HepG2 (cell line): ENCODE measurements around the gene CST3. TPM values are rescaled to one million over a fixed set of nuclear protein-coding genes. Genes with fewer than 3 reads are reported as not detected.
A peak's percentile ranks its signal among the peaks of the same experiment; 100 is the strongest.

Experiments
- ATAC-seq: fragments of 200-7000 bp; cut with Tn5 transposase; 3 replicates; pipeline ENCODE4 v1.9.1; 2020; ENCODE audit warnings: mild to moderate bottlenecking, moderate library complexity
- BruUV-seq: library from RNA; stranded (reverse); fragments of 400-500 nt; replicated peaks from 2 replicates; lab custom pipeline; 2021; lab: Mats Ljungman, UMichigan
- CTCF ChIA-PET: fragments of 300-600 bp; formaldehyde crosslinking; extraction: SDS; loops from one replicate; lab custom pipeline; 2021; ENCODE audit warnings: low total read pairs, inconsistent platforms, low intra/inter-chr PET ratio; lab: Yijun Ruan, JAX
- POLR2A ChIA-PET: fragments of 350-600 bp; sonication (Branson Sonifier 250); formaldehyde crosslinking; loops from one replicate; lab custom pipeline; 2020; ENCODE audit warnings: antibody characterized with exemption, inconsistent platforms; lab: Yijun Ruan, JAX
- DNase-seq: peaks from one replicate; pipeline ENCODE4 v3.0.0-alpha.2; 2015; ENCODE audit warnings: low spot score
- FAIRE-seq: peaks from 3 replicates; lab custom pipeline; 2011; peaks lifted over from hg19 to GRCh38; lab: Jason Lieb, UNC
- H2AFZ ChIP-seq: one replicate; pipeline ENCODE4 v1.6.1; 2011; ENCODE audit warnings: low read length, inconsistent platforms
- H3K27ac ChIP-seq: fragments of 300-600 bp; 3 replicates; pipeline ENCODE4 v1.8.0; 2011; ENCODE audit warnings: mixed run types, mild to moderate bottlenecking, mixed read lengths, low read length, inconsistent platforms; ENCODE audit not compliant: insufficient read depth; ENCODE audit errors: extremely low read length
- H3K27me3 ChIP-seq, 2 experiments: fragments of 200-600 bp in 1 of 2; 2 replicates in 1 of 2; 3 replicates in 1 of 2; pipeline versions ENCODE4 v1.6.0 to v1.8.0; 2011; ENCODE audit warnings: low read length in 2 of 2, mild to moderate bottlenecking in 2 of 2, moderate library complexity in 2 of 2, inconsistent platforms in 1 of 2; ENCODE audit not compliant: insufficient read depth in 2 of 2, control insufficient read depth in 1 of 2
- H3K36me3 ChIP-seq, 2 experiments: fragments of 200-600 bp in 1 of 2; replicated peaks in 1 of 2; 2 replicates in 1 of 2; 3 replicates in 1 of 2; pipeline versions ENCODE4 v1.5.1 to v1.8.0; 2011; ENCODE audit warnings: low read length in 2 of 2, inconsistent platforms in 1 of 2; ENCODE audit not compliant: insufficient read depth in 2 of 2, control insufficient read depth in 1 of 2
- H3K4me1 ChIP-seq: 2 replicates; pipeline ENCODE4 v1.5.1; 2012; ENCODE audit warnings: low read length, inconsistent platforms; ENCODE audit not compliant: insufficient read depth
- H3K4me2 ChIP-seq: 2 replicates; pipeline ENCODE4 v1.6.0; 2011; ENCODE audit warnings: low read depth, low read length, inconsistent platforms
- H3K4me3 ChIP-seq, 3 experiments: fragments of 200-600 bp in 1 of 3; sonication (generic), shearing (Covaris generic) in 1 of 3; replicated peaks in 1 of 3; 2 replicates each; pipeline ENCODE4 v1.5.1; 2011 to 2016; ENCODE audit warnings: low read length in 3 of 3, inconsistent platforms in 2 of 3, low read depth in 2 of 3, mild to moderate bottlenecking in 2 of 3, control low read depth in 1 of 3, mixed read lengths in 1 of 3; ENCODE audit not compliant: insufficient read depth in 1 of 3
- H3K79me2 ChIP-seq: one replicate; pipeline ENCODE4 v1.6.1; 2011; ENCODE audit warnings: low read length, inconsistent platforms; ENCODE audit not compliant: insufficient read depth
- H3K9ac ChIP-seq: 2 replicates; pipeline ENCODE4 v1.6.0; 2011; ENCODE audit warnings: mild to moderate bottlenecking, low read depth, low read length, inconsistent platforms; ENCODE audit not compliant: insufficient read depth
- H3K9me3 ChIP-seq: 2 replicates; pipeline ENCODE4 v1.5.1; 2012; ENCODE audit warnings: mild to moderate bottlenecking, low read length
- H4K20me1 ChIP-seq: 2 replicates; pipeline ENCODE4 v1.6.0; 2011; ENCODE audit warnings: inconsistent platforms, mild to moderate bottlenecking, low read length, moderate library complexity; ENCODE audit not compliant: insufficient read depth
- BCL6 ChIP-seq: IDR thresholded peaks from 2 replicates; pipeline ENCODE4 v1.6.1; 2016; ENCODE audit warnings: missing genetic modification reagents, missing compliant biosample characterization
- CBFB ChIP-seq: sonication (generic); formaldehyde crosslinking; IDR thresholded peaks from 2 replicates; pipeline ENCODE4 v1.4.0; 2020; ENCODE audit warnings: missing genetic modification reagents
- ESRRA ChIP-seq: sonication (generic); formaldehyde crosslinking; IDR thresholded peaks from 2 replicates; pipeline ENCODE4 v1.5.1; 2020; ENCODE audit warnings: mild to moderate bottlenecking, low read depth, missing genetic modification reagents
- FOXA3 ChIP-seq: IDR thresholded peaks from 2 replicates; pipeline ENCODE4 v1.6.1; 2016; ENCODE audit warnings: missing genetic modification reagents, missing compliant biosample characterization
- FOXK1 ChIP-seq: sonication (generic); formaldehyde crosslinking; IDR thresholded peaks from 2 replicates; pipeline ENCODE4 v1.4.0; 2020; ENCODE audit warnings: low read depth, missing genetic modification reagents, borderline replicate concordance
- HCFC1 ChIP-seq: fragments of 150-350 bp; IDR thresholded peaks from 2 replicates; pipeline ENCODE4 v1.6.1; 2014; ENCODE audit warnings: low read depth, low read length
- MAFF ChIP-seq: IDR thresholded peaks from 2 replicates; pipeline ENCODE4 v1.6.1; 2011; ENCODE audit warnings: low read depth, low read length, improper control_type of control experiment
- MAFK ChIP-seq, 2 experiments: IDR thresholded peaks in 1 of 2; conservative IDR thresholded peaks in 1 of 2; 2 replicates each; pipeline ENCODE4 v1.6.1; 2011; ENCODE audit warnings: improper control_type of control experiment in 2 of 2, low read length in 2 of 2
- POGZ ChIP-seq: sonication (generic); formaldehyde crosslinking; IDR thresholded peaks from 2 replicates; pipeline ENCODE4 v1.4.0; 2020; ENCODE audit warnings: mild to moderate bottlenecking, missing genetic modification reagents
- RXRA ChIP-seq: sonication (generic); formaldehyde crosslinking; IDR thresholded peaks from 2 replicates; pipeline ENCODE4 v1.5.1; 2020; ENCODE audit warnings: missing genetic modification reagents
- SOX13 ChIP-seq, 3 experiments: fragments of 450-650 bp in 1 of 3; sonication (generic) in 1 of 3; formaldehyde crosslinking in 1 of 3; IDR thresholded peaks in 2 of 3; conservative IDR thresholded peaks in 1 of 3; 2 replicates each; pipeline versions ENCODE4 v1.5.0 to v1.6.1; 2016 to 2020; ENCODE audit warnings: antibody characterized with exemption in 1 of 3, mild to moderate bottlenecking in 1 of 3, missing compliant biosample characterization in 1 of 3, missing genetic modification reagents in 1 of 3, moderate library complexity in 1 of 3
- YEATS2 ChIP-seq: sonication (generic); formaldehyde crosslinking; IDR thresholded peaks from 2 replicates; pipeline ENCODE4 v1.4.0; 2020; ENCODE audit warnings: missing genetic modification reagents, borderline replicate concordance
- ZFY ChIP-seq: sonication (generic); formaldehyde crosslinking; IDR thresholded peaks from 2 replicates; pipeline ENCODE4 v1.4.0; 2020; ENCODE audit warnings: missing genetic modification reagents
- ZMYM3 ChIP-seq: sonication (generic); formaldehyde crosslinking; IDR thresholded peaks from 2 replicates; pipeline ENCODE4 v1.5.1; 2020; ENCODE audit warnings: mild to moderate bottlenecking, missing genetic modification reagents
- ZNF430 ChIP-seq: sonication (generic); formaldehyde crosslinking; IDR thresholded peaks from 2 replicates; pipeline ENCODE4 v1.9.0; 2021; ENCODE audit warnings: mild to moderate bottlenecking, missing genetic modification reagents
- ZNF598 ChIP-seq: sonication (generic); formaldehyde crosslinking; IDR thresholded peaks from 2 replicates; pipeline ENCODE4 v1.5.1; 2020; ENCODE audit warnings: mild to moderate bottlenecking, missing genetic modification reagents, borderline replicate concordance
- ZNF614 ChIP-seq: IDR thresholded peaks from 2 replicates; pipeline ENCODE4 v1.6.1; 2018; ENCODE audit warnings: missing biosample characterization, missing genetic modification reagents, inconsistent platforms, borderline replicate concordance
- WGBS: methylation state at CpG from one replicate; pipeline ENCODE4 v1.1.6; 2017; ENCODE audit warnings: low lambda C conversion rate; 5-methylcytosine and 5-hydroxymethylcytosine counted together
- in situ Hi-C: cut with HindIII; loops from 2 replicates; pipeline ENCODE4 v1.10.0; 2017; ENCODE audit warnings: low pct_unique_long_range_greater_than_20kb; ENCODE audit not compliant: extremely low pct_ligation_motif_present
- intact Hi-C: fragments of 100-400 bp; cut with micrococcal nuclease; formaldehyde crosslinking; loops from one replicate; pipeline ENCODE4 v1.10.0; 2022; ENCODE audit not compliant: unreplicated experiment
- polyA plus RNA-seq, 8 experiments: library from polyadenylated mRNA; depleted of rRNA in 3 of 8; stranded (reverse) in 7 of 8; unstranded in 1 of 8; fragments of >200 nt; fragmentation: Illumina TruSeq in 4 of 8; extraction: Trizol in 4 of 8; gene quantifications; 2 replicates each; pipeline versions ENCODE4 v1.2.1 to v1.2.3, GENCODE V29; 2011 to 2016; ENCODE audit warnings: low read depth in 4 of 8, missing spikeins in 1 of 8, mixed read lengths in 1 of 8; ENCODE audit not compliant: insufficient read depth in 1 of 8
- total RNA-seq, 5 experiments: library from RNA; depleted of rRNA; stranded (reverse); fragments of >200 nt; fragmentation: Illumina TruSeq; extraction: Trizol; gene quantifications; 2 replicates each; pipeline ENCODE4 v1.2.3, GENCODE V29; 2016; ENCODE audit warnings: low read depth in 1 of 5
- TF ChIP-seq, protein P1 (sequence below): sonication (generic); formaldehyde crosslinking; IDR thresholded peaks from 2 replicates; pipeline ENCODE4 v1.4.0; 2020; ENCODE audit warnings: missing genetic modification reagents

CST3 gene
- total and polyA plus RNA-seq, 2 of the 13 experiments (the other 11 are each of a cell fraction or from before 2014, with no cell fraction given) = 690 to 1,005 TPM

DNA sequence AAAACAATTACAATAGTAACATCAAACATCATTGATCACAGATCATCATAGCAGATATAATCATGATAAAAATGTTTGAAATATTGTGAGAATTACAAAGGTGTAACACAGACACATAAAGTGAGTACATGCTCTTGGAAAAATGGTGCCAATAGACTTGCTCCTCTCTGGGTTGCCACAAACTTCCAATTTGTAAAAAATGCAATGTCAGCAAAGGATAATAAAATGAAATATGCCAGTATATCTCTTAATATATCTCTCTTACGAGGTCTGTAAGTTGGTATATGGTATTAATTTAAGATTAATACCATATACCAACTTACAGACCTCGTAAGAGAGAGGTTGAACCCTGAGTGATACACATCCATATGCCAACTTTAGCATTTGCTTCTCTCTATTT, 13.4 kb upstream of the CST3 start:
- CTCF ChIA-PET = no interaction called here
- in situ Hi-C loops (no loop called here), intact Hi-C loops (no loop called here)
- no peak overlapping the region for H3K27ac ChIP-seq
- no peak for FAIRE-seq
- POLR2A ChIA-PET = no interaction called here
- no peak overlapping the region for H3K4me3 ChIP-seq
- WGBS = 87% methylated on average over 2 of the region's 2 CpGs
- BruUV-seq = no TSS peak
- TF ChIP-seq MAFF (peak; percentile 97), POGZ (CRISPR knock-in tag) (no peak), HCFC1 (no peak), MAFK (conservative IDR thresholded peaks at IDR 0.05 in 1 of 2, IDR thresholded peaks at IDR 0.05 in 1 of 2; ENCODE audit: low read length in 2 of 2) (peak; percentile 97 to 98)
- TF ChIP-seq, protein P1, sequence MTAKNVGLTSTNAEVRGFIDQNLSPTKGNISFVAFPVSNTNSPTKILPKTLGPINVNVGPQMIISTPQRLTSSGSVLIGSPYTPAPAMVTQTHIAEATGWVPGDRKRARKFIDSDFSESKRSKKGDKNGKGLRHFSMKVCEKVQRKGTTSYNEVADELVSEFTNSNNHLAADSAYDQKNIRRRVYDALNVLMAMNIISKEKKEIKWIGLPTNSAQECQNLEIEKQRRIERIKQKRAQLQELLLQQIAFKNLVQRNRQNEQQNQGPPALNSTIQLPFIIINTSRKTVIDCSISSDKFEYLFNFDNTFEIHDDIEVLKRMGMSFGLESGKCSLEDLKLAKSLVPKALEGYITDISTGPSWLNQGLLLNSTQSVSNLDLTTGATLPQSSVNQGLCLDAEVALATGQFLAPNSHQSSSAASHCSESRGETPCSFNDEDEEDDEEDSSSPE (CRISPR knock-in tag) = no peak
- no peak overlapping the region for H3K9ac ChIP-seq
- H2AFZ ChIP-seq = no peak overlapping the region
- no peak for DNase-seq
- H4K20me1 ChIP-seq = no peaks in the 10 kb centered on the region
- H3K36me3 ChIP-seq = no peaks in the 10 kb centered on the region
- no peaks in the 10 kb centered on the region for H3K27me3 ChIP-seq
- ATAC-seq = no peak
- H3K9me3 ChIP-seq = no peaks in the 10 kb centered on the region
- no peak overlapping the region for H3K4me2 ChIP-seq
- H3K79me2 ChIP-seq = no peaks in the 10 kb centered on the region
- H3K4me1 ChIP-seq = peaks cover 67% of the 10 kb centered on the region

DNA sequence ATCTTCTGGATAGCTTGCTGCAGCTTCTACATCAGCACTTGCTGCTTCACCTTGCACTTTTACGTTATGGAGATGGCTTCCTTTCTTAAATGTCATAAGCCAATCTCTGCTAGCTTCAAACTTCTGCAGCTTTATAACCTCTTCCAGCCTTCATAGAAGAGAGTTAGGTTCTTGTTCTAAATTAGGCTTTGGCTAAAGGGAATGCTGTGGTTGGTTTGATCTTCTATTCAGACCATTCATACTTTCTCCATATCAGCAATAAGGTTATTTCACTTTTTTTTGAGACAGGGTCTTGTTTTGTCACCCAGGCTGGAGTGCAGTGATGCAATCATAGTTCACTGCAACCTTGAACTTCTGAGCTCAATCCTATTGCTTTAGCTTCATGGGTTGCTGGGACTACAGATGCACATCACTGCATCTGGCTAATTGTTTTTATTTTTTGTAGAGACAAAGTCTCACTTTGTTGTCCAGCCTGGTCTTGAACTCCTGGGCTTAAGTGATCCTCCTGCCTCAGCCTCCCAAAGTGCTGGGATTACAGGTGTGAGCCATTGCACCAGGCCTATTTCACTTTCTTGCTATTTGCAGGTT, 12.2 kb upstream of the CST3 start:
- no peaks in the 10 kb centered on the region for H3K79me2 ChIP-seq
- H3K27me3 ChIP-seq = no peaks in the 10 kb centered on the region
- intact Hi-C loops = loop anchor here (1.0 kb wide), 1 partner anchor 9 kb away; no protein-coding TSS in a partner anchor
- 23% methylated on average over 1 of the region's 1 CpG for whole genome bisulfite sequencing
- no peak overlapping the region for H2AFZ ChIP-seq
- H3K4me3 ChIP-seq = no peak overlapping the region
- peak; percentile 58 for ATAC-seq
- H3K36me3 ChIP-seq = no peaks in the 10 kb centered on the region
- no peaks in the 10 kb centered on the region for H4K20me1 ChIP-seq
- peak; percentile 62 for FAIRE-seq
- peak; percentile 86 for DNase-seq
- no TSS peak for BruUV-seq
- H3K27ac ChIP-seq = no peak overlapping the region
- H3K9me3 ChIP-seq = no peaks in the 10 kb centered on the region
- in situ Hi-C loops = no loop called here
- H3K9ac ChIP-seq = no peak overlapping the region
- ChIA-PET CTCF (interaction anchor here (0.9 kb wide), 1 partner anchor 19 kb away, joined by 3 read pairs; no protein-coding TSS in a partner anchor), POLR2A (interaction anchor here (1.0 to 3.4 kb wide), 7 partner anchors 11 to 1221 kb away, joined by 4 to 82 read pairs (median 5); partner anchors contain the start of genes CST3 and NXT1)
- peaks cover 56% of the 10 kb centered on the region for H3K4me1 ChIP-seq
- peak overlapping the region; percentile 10; the same call in 1 of the 2 replicates for H3K4me2 ChIP-seq
- peak; percentile 59; the same call in 1 of the 2 replicates for TF ChIP-seq RXRA (CRISPR knock-in tag)
- TF ChIP-seq FOXK1 = peak; percentile 49; the same call in 1 of the 2 replicates
- TF ChIP-seq ZFY (CRISPR knock-in tag) = no peak
- peak; percentile 78 for TF ChIP-seq BCL6 (CRISPR knock-in tag)
- TF ChIP-seq FOXA3 = peak; percentile 56; the same call in 1 of the 2 replicates
- peak; percentile 42; the same call in 1 of the 2 replicates for TF ChIP-seq ESRRA (CRISPR knock-in tag)
- no peak for TF ChIP-seq YEATS2 (CRISPR knock-in tag)
- 0 out of 2 replicates have a peak, but pooled peaks have one; percentile 64 for TF ChIP-seq ZNF614 (CRISPR knock-in tag)
- TF ChIP-seq SOX13 (IDR thresholded peaks at IDR 0.05) = no peak
- peak in 1 of 2 experiments; percentile 81; a peak in 2 of 4 replicates for TF ChIP-seq SOX13 (CRISPR knock-in tag; conservative IDR thresholded peaks at IDR 0.05 in 1 of 2, IDR thresholded peaks at IDR 0.05 in 1 of 2)
- TF ChIP-seq CBFB (CRISPR knock-in tag) = peak; percentile 47; the same call in 1 of the 2 replicates
- TF ChIP-seq ZNF430 = 0 out of 2 replicates have a peak, but pooled peaks have one; percentile 47
- no peak for TF ChIP-seq ZNF598 (CRISPR knock-in tag)
- peak; percentile 92 for TF ChIP-seq ZMYM3 (CRISPR knock-in tag)
